Left renal cortex interstitium (tissue), 4 donors: Measurements from ENCODE around the gene PKHD1. TPM values are rescaled to one million over a fixed set of nuclear protein-coding genes. Genes with fewer than 3 reads are reported as not detected.

ENCODE experiments used
- DNase-seq, 4 donors: peaks; one replicate each; pipeline ENCODE4 v3.0.0-alpha.2; 2013; ENCODE audit warnings: low read depth in 4 of 4, low spot score in 2 of 4, missing footprints in 1 of 4
- polyA plus RNA-seq, 4 donors: library from polyadenylated mRNA; unstranded; fragments of 120-200 nt; gene quantifications; one replicate each; pipeline ENCODE4 v1.2.1, GENCODE V29; 2013; ENCODE audit not compliant: insufficient read length in 4 of 4

PKHD1 gene
- polyA plus RNA-seq, 4 donors = 14.1 to 27.9 (median 23.7) TPM

DNA sequence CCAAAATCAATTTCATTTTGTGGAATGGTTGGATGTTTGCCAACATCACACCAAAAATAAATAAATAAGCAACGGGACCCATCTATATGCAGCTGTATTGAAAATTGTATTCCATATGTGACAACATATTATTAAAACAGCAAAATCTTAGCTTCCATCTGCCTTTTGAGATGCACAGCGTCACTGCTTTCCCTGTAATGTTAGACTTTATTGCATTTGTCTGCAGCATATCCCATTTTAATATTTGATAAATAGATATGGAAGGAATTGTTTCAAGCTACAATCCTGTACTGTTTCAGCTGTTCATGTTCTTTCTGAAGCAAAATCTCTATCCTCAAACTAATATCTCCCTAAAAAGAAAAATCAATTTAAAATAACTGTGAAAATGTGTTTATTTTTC lies 509.1 kb downstream of the PKHD1 start:
- DNase-seq = no peak

GRCh38 chr6:51574040-51574439 lies 513.4 kb downstream of the PKHD1 start:
- no peak for DNase-seq

DNA sequence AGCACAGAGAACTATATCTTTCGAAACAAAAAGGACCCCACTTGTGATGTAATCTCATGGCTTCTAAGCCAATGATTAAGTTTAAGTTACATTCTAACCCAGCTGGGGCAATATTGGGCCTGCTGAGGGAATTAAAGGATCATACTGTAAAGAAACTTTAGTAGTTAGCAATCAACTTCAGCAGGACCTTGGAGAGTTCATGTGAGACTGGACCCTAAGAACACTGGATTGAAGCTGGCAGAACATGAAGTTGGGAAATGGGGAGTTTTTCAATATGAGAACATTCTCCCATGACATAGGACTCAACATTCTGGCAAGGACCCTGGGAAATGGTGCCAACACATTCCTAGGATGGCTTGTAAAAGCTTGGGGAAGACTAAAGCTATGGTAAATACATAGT lies 516.2 kb downstream of the PKHD1 start:
- no peak for DNase-seq

DNA sequence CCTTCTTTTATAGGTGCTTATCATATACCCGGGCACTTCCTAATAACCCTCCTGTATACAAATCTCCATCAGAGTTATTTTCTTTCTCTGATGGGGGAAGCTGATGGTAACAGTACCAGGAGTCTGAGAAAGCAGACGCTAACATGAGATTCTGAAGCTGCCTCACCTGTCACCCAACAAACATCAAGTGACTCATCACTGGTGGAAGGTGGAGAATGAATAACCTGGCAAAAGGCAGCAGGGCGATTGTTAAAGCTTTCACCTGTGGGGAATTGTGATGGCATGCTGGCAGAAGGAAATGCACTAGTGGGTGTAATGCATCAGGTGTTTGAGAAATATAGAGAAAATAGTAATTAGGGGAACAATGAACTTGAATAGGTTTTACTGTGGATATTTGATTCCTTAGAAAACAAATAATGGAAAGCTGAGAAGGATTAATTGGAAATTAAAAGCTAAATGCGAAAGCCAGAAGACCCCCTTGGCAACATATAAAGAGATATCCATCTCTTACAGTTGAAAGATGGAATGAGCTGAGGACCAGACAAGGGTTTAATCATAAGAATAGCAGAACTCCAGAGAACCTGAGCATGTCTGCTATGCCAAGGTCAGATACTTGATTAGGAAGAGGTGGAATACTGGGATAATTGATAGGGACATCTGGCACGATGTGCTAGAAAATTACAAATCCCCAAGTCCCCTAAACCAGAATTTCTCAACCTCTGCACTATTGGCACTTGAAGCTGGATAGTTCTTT lies 517.1 kb downstream of the PKHD1 start:
- DNase-seq = no peak

GRCh38 chr6:51569594-51569993 lies 517.8 kb downstream of the PKHD1 start:
- DNase-seq = no peak

GRCh38 chr6:51568771-51569170 lies 518.6 kb downstream of the PKHD1 start:
- DNase-seq = no peak

- no peak for DNase-seq
Observed at GRCh38 chr6:51565472-51565871, 521.9 kb downstream of the PKHD1 start.

Other genes starting within 250 kb of the PKHD1 start
- gene IL17A, start 98.8 kb upstream of the PKHD1 start, polyA plus RNA-seq = not detected
- under 1 TPM in 3 of 4 donors, not detected in 1; 0.27 to 0.44 (median 0.30) TPM for gene IL17F, start 156.9 kb upstream of the PKHD1 start, polyA plus RNA-seq
- gene MCM3, start 197.1 kb upstream of the PKHD1 start, polyA plus RNA-seq = 100 to 1,000 TPM; 123 to 133 (median 131) TPM